ENCODE data around the gene CCRL2.
"Not testable (repeated sequence)": the region's sequence is repeated elsewhere in the genome, so short reads cannot be mapped to it uniquely, and the experiment has no call there.

The CCRL2 gene

GRCh38 chr3:46416811-46417510 is 9.9 kb downstream of the CCRL2 start:
- in situ Hi-C loops (cut with MboI; ENCODE audit: low pct_unique_long_range_greater_than_20kb, low sequenced_read_pairs, unreplicated experiment) = no loop called here
- no peak for DNase-seq (ENCODE audit: low spot score)
- no peak for TF ChIP-seq CTCF (IDR thresholded peaks at IDR 0.05; ENCODE audit: extremely low read depth, insufficient read depth, missing control alignments)

- in situ Hi-C loops (cut with MboI; ENCODE audit: low pct_unique_long_range_greater_than_20kb, low sequenced_read_pairs, unreplicated experiment) = no loop called here
- TF ChIP-seq CTCF (IDR thresholded peaks at IDR 0.05; ENCODE audit: extremely low read depth, insufficient read depth, missing control alignments) = no peak
- DNase-seq (ENCODE audit: low spot score) = no peak
These were observed 11.0 kb downstream of the CCRL2 start for GRCh38 chr3:46417841-46418611.

GRCh38 chr3:46419816-46420215 is 12.8 kb downstream of the CCRL2 start:
- no peak for DNase-seq (ENCODE audit: low spot score)
- TF ChIP-seq CTCF (IDR thresholded peaks at IDR 0.05; ENCODE audit: extremely low read depth, insufficient read depth, missing control alignments) = no peak
- in situ Hi-C loops (cut with MboI; ENCODE audit: low pct_unique_long_range_greater_than_20kb, low sequenced_read_pairs, unreplicated experiment) = no loop called here

GRCh38 chr3:46420931-46421330 is 13.9 kb downstream of the CCRL2 start:
- no peak for DNase-seq (ENCODE audit: low spot score)
- no peak for TF ChIP-seq CTCF (IDR thresholded peaks at IDR 0.05; ENCODE audit: extremely low read depth, insufficient read depth, missing control alignments)
- in situ Hi-C loops (cut with MboI; ENCODE audit: low pct_unique_long_range_greater_than_20kb, low sequenced_read_pairs, unreplicated experiment) = no loop called here

- TF ChIP-seq CTCF (IDR thresholded peaks at IDR 0.05; ENCODE audit: extremely low read depth, insufficient read depth, missing control alignments) = no peak
- in situ Hi-C loops (cut with MboI; ENCODE audit: low pct_unique_long_range_greater_than_20kb, low sequenced_read_pairs, unreplicated experiment) = no loop called here
- DNase-seq (ENCODE audit: low spot score) = no peak
These were observed 15.6 kb downstream of the CCRL2 start for GRCh38 chr3:46422617-46423016.

GRCh38 chr3:46423588-46423987 is 16.5 kb downstream of the CCRL2 start:
- no peak for TF ChIP-seq CTCF (IDR thresholded peaks at IDR 0.05; ENCODE audit: extremely low read depth, insufficient read depth, missing control alignments)
- in situ Hi-C loops (cut with MboI; ENCODE audit: low pct_unique_long_range_greater_than_20kb, low sequenced_read_pairs, unreplicated experiment) = no loop called here
- DNase-seq (ENCODE audit: low spot score) = no peak

GRCh38 chr3:46426476-46426875 is 19.4 kb downstream of the CCRL2 start:
- in situ Hi-C loops (cut with MboI; ENCODE audit: low pct_unique_long_range_greater_than_20kb, low sequenced_read_pairs, unreplicated experiment); DNase-seq (ENCODE audit: low spot score): not testable (repeated sequence)

- DNase-seq (ENCODE audit: low spot score); in situ Hi-C loops (cut with MboI; ENCODE audit: low pct_unique_long_range_greater_than_20kb, low sequenced_read_pairs, unreplicated experiment): not testable (repeated sequence)
These were observed 20.3 kb downstream of the CCRL2 start for GRCh38 chr3:46427404-46427803.

Measured in GM13977 (cell line).